ENCODE data around the gene CDCA3.

DNA sequence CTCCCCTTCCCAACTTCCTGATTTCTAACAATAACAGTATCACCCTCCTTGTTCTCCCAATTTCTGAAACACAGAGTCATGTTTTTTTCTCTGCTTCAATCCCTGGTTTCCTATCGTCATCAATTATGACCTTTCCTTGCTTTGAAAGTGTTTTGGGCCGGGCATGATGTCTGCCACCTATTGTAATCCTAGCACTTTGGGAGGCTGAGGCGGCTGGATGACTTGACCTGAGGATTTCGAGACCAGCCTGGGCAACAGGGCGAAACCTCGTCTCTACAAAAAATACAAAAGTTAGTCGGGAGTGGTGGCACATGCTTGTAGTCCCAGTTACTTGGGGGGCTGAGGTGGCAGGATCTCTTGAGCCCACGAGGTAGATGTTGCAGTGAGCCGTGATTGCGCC, 42.0 kb downstream of the CDCA3 start:
- TF ChIP-seq, protein P1, sequence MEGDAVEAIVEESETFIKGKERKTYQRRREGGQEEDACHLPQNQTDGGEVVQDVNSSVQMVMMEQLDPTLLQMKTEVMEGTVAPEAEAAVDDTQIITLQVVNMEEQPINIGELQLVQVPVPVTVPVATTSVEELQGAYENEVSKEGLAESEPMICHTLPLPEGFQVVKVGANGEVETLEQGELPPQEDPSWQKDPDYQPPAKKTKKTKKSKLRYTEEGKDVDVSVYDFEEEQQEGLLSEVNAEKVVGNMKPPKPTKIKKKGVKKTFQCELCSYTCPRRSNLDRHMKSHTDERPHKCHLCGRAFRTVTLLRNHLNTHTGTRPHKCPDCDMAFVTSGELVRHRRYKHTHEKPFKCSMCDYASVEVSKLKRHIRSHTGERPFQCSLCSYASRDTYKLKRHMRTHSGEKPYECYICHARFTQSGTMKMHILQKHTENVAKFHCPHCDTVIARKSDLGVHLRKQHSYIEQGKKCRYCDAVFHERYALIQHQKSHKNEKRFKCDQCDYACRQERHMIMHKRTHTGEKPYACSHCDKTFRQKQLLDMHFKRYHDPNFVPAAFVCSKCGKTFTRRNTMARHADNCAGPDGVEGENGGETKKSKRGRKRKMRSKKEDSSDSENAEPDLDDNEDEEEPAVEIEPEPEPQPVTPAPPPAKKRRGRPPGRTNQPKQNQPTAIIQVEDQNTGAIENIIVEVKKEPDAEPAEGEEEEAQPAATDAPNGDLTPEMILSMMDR (IDR thresholded peaks at IDR 0.05): no peak
- no peak for TF ChIP-seq POLR2A (IDR thresholded peaks at IDR 0.05)

All from lower leg skin (tissue), 3 donors.